NCI-H2029 (cell line): ENCODE data around the gene PTPRN2.
"Not testable (repeated sequence)": the region's sequence is repeated elsewhere in the genome, so short reads cannot be mapped to it uniquely, and the experiment has no call there.

Source experiments
- DNase-seq: peaks from one replicate; lab custom pipeline; 2025; lab: John Stamatoyannopoulos, UW

PTPRN2 gene

GRCh38 chr7:157602156-157602555 lies 985.5 kb downstream of the PTPRN2 start:
- no peak for DNase-seq

- DNase-seq, result no peak
Measured at GRCh38 chr7:157601530-157601929, 986.1 kb downstream of the PTPRN2 start.

- DNase-seq, result no peak
Measured at GRCh38 chr7:157599491-157599890, 988.1 kb downstream of the PTPRN2 start.

- no peak for DNase-seq
Measured at GRCh38 chr7:157597562-157597961, 990.1 kb downstream of the PTPRN2 start.

- no peak for DNase-seq
Measured at GRCh38 chr7:157596881-157597280, 990.7 kb downstream of the PTPRN2 start.

GRCh38 chr7:157596471-157596870 lies 991.2 kb downstream of the PTPRN2 start:
- DNase-seq, result no peak

- no peak for DNase-seq
Measured at GRCh38 chr7:157596026-157596425, 991.6 kb downstream of the PTPRN2 start.

GRCh38 chr7:157595086-157595855 lies 992.4 kb downstream of the PTPRN2 start:
- no peak for DNase-seq

GRCh38 chr7:157594306-157594705 lies 993.3 kb downstream of the PTPRN2 start:
- no peak for DNase-seq

- no peak for DNase-seq
Measured at GRCh38 chr7:157593541-157593940, 994.1 kb downstream of the PTPRN2 start.

GRCh38 chr7:157592636-157593320 lies 994.8 kb downstream of the PTPRN2 start:
- not testable (repeated sequence) for DNase-seq

- no peak for DNase-seq
Measured at GRCh38 chr7:157590526-157590925, 997.1 kb downstream of the PTPRN2 start.

GRCh38 chr7:157589680-157590079 lies 997.9 kb downstream of the PTPRN2 start:
- no peak for DNase-seq

- DNase-seq, result no peak
Measured at GRCh38 chr7:157587805-157588560, 999.6 kb downstream of the PTPRN2 start.

GRCh38 chr7:157587051-157587804 lies 1000.4 kb downstream of the PTPRN2 start:
- DNase-seq, result no peak

- DNase-seq, result no peak
Measured at GRCh38 chr7:157586426-157586955, 1001.1 kb downstream of the PTPRN2 start.

GRCh38 chr7:157585113-157585861 lies 1002.3 kb downstream of the PTPRN2 start:
- no peak for DNase-seq

GRCh38 chr7:157584420-157584819 lies 1003.2 kb downstream of the PTPRN2 start:
- DNase-seq, result no peak

GRCh38 chr7:157581740-157582139 lies 1005.9 kb downstream of the PTPRN2 start:
- DNase-seq, result no peak

- no peak for DNase-seq
Measured at GRCh38 chr7:157580324-157580723, 1007.3 kb downstream of the PTPRN2 start.

- DNase-seq, result no peak
Measured at GRCh38 chr7:157579425-157579824, 1008.2 kb downstream of the PTPRN2 start.
